ENCODE measurements around the gene EDDM3A. TPM values are rescaled to one million over a fixed set of nuclear protein-coding genes. Genes with fewer than 3 reads are reported as not detected.

Gene EDDM3A
- total and polyA plus RNA-seq, 2 experiments from 2014 or later = not detected

DNA sequence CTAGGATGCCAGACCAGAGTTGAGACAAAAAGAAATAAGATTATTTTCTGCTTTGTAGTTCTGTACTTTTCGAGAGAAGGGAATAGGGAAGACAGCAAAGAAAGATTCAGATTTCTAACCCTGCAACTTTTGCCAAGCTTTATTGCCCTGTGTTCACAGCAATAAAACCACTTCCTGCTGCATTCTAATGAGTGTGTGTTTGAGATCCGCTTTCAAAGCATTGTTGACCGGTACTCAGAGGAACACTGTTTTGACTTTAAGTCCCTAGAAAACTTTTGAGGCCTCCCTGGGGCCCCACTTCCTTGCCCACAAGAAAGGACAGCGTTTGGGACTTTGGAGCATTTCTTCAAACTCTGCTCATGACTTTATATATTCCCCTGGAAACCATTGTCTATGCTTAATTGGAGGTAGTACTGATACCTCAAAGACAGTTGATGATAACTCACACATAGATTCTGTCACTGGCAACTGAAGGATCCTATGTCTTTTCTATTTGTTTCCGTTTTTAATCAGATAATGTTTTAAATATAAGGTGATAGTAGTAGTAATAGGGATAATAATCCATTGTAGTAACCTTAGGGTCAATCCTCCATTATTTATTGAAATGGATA is 36.7 kb downstream of the EDDM3A start:
- H4K20me1 ChIP-seq (ENCODE audit: insufficient read depth, poor library complexity, severe bottlenecking) = no peaks in the 10 kb centered on the region
- H2AFZ ChIP-seq = peak overlapping the region; percentile 34
- no peak overlapping the region for H3K4me3 ChIP-seq
- H3K27me3 ChIP-seq = no peaks in the 10 kb centered on the region
- peak overlapping the region; percentile 71 for H3K27ac ChIP-seq
- WGBS (ENCODE audit: low lambda C conversion rate, missing lambda C conversion rate) = 22% methylated on average over 5 of the region's 5 CpGs
- no peaks in the 10 kb centered on the region for H3K79me2 ChIP-seq
- no peaks in the 10 kb centered on the region for H3K9me3 ChIP-seq (ENCODE audit: low read depth)
- no peaks in the 10 kb centered on the region for H3K9me2 ChIP-seq (replicated peaks; ENCODE audit: insufficient read depth)
- H3K4me1 ChIP-seq (ENCODE audit: insufficient read depth) = peaks cover 11% of the 10 kb centered on the region
- peak; percentile 39 for DNase-seq (ENCODE audit: low spot score)
- TF ChIP-seq EZH2 (IDR thresholded peaks at IDR 0.05; ENCODE audit: borderline replicate concordance) (no peak), EZH2phosphoT487 (IDR thresholded peaks at IDR 0.05; ENCODE audit: low read depth, severe bottlenecking, unreplicated experiment) (no peak)
- TF ChIP-seq, protein P1, sequence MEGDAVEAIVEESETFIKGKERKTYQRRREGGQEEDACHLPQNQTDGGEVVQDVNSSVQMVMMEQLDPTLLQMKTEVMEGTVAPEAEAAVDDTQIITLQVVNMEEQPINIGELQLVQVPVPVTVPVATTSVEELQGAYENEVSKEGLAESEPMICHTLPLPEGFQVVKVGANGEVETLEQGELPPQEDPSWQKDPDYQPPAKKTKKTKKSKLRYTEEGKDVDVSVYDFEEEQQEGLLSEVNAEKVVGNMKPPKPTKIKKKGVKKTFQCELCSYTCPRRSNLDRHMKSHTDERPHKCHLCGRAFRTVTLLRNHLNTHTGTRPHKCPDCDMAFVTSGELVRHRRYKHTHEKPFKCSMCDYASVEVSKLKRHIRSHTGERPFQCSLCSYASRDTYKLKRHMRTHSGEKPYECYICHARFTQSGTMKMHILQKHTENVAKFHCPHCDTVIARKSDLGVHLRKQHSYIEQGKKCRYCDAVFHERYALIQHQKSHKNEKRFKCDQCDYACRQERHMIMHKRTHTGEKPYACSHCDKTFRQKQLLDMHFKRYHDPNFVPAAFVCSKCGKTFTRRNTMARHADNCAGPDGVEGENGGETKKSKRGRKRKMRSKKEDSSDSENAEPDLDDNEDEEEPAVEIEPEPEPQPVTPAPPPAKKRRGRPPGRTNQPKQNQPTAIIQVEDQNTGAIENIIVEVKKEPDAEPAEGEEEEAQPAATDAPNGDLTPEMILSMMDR (IDR thresholded peaks at IDR 0.05; ENCODE audit: poor library complexity) = no peak
- peak overlapping the region; percentile 65 for H3K4me2 ChIP-seq
- H3K36me3 ChIP-seq (replicated peaks; ENCODE audit: insufficient read depth, low read depth) = no peaks in the 10 kb centered on the region

DNA sequence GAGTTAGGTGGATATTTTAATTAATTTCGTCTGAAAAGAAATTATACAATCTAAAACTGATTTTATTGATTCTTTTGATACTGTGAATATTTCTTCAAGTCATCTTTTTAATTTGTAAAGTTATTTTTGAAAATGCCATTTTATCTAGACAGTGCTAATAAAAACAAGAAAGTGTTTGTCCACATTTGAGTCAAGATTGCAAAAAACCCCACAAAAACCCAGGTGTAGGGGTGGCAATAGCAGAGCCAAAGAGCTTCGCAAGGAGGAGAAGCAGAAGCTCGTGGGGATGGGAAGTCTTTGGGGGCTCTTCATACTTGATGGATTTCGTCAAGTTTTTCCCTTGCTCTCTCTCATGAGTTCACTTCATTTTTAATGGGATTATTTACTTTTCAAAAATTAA is 41.3 kb downstream of the EDDM3A start:
- Histone ChIP-seq H3K9me3 (ENCODE audit: low read depth) (no peaks in the 10 kb centered on the region), H3K4me2 (no peak overlapping the region), H2AFZ (no peak overlapping the region), H3K4me1 (ENCODE audit: insufficient read depth) (peaks cover 4% of the 10 kb centered on the region), H4K20me1 (ENCODE audit: insufficient read depth, poor library complexity, severe bottlenecking) (no peaks in the 10 kb centered on the region), H3K27me3 (no peaks in the 10 kb centered on the region), H3K79me2 (no peaks in the 10 kb centered on the region), H3K9me2 (replicated peaks; ENCODE audit: insufficient read depth) (no peaks in the 10 kb centered on the region), H3K27ac (no peak overlapping the region), H3K36me3 (replicated peaks; ENCODE audit: insufficient read depth, low read depth) (no peaks in the 10 kb centered on the region), H3K4me3 (no peak overlapping the region)
- no peak for TF ChIP-seq EZH2phosphoT487 (IDR thresholded peaks at IDR 0.05; ENCODE audit: low read depth, severe bottlenecking, unreplicated experiment)
- TF ChIP-seq EZH2 (IDR thresholded peaks at IDR 0.05; ENCODE audit: borderline replicate concordance) = no peak
- TF ChIP-seq, protein P1 (IDR thresholded peaks at IDR 0.05; ENCODE audit: poor library complexity) = no peak
- no peak for DNase-seq (ENCODE audit: low spot score)
- 80% methylated on average over 4 of the region's 4 CpGs for WGBS (ENCODE audit: low lambda C conversion rate, missing lambda C conversion rate)

DNA sequence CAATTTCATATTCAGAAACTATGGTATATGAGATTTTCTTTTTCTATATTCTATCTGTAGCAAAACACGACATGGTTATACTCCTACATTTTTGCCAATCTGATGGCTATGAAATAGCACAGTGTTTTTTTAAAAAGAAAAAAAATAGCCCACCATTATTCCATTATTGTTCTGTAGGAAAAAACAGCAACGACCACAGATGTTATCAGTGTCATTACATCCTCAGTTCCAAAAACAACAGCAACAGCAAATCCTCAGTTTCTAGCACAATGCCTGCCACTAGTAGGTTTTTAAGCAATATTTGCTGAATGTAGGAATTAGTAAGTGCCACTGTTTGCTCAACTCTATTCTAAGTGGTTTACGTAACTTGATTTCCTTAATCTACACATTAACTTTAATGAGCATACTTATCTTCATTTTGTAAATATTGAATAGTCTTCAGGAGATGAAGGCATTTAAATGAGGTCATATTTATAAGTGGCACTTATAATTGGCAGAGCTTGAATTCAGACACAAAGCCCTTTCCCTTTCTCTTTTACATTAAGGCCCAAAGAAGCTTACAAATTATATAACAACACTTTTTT is 43.6 kb downstream of the EDDM3A start:
- Histone ChIP-seq H3K9me3 (ENCODE audit: low read depth) (no peaks in the 10 kb centered on the region), H3K27me3 (no peaks in the 10 kb centered on the region), H3K4me3 (no peak overlapping the region), H3K4me2 (no peak overlapping the region), H3K9me2 (replicated peaks; ENCODE audit: insufficient read depth) (no peaks in the 10 kb centered on the region), H3K4me1 (ENCODE audit: insufficient read depth) (no peaks in the 10 kb centered on the region), H3K27ac (no peak overlapping the region), H3K79me2 (no peaks in the 10 kb centered on the region), H4K20me1 (ENCODE audit: insufficient read depth, poor library complexity, severe bottlenecking) (no peaks in the 10 kb centered on the region), H3K36me3 (replicated peaks; ENCODE audit: insufficient read depth, low read depth) (no peaks in the 10 kb centered on the region), H2AFZ (no peak overlapping the region)
- 61% methylated on average over 3 of the region's 3 CpGs for WGBS (ENCODE audit: low lambda C conversion rate, missing lambda C conversion rate)
- DNase-seq (ENCODE audit: low spot score) = no peak
- TF ChIP-seq, protein P1 (IDR thresholded peaks at IDR 0.05; ENCODE audit: poor library complexity) = no peak
- TF ChIP-seq EZH2phosphoT487 (IDR thresholded peaks at IDR 0.05; ENCODE audit: low read depth, severe bottlenecking, unreplicated experiment) (no peak), EZH2 (IDR thresholded peaks at IDR 0.05; ENCODE audit: borderline replicate concordance) (no peak)

All from hepatocyte (in vitro differentiated cells).